Activated naive CD4-positive, alpha-beta T cell treated with anti-CD3 and anti-CD28 coated beads, Interleukin-2, amount 50 U/mL, for 16 hours (primary cell): ENCODE data around the gene CD72.
"Not testable (repeated sequence)": the region's sequence is repeated elsewhere in the genome, so short reads cannot be mapped to it uniquely, and the experiment has no call there.

Experiments
- DNase-seq: peaks from one replicate; pipeline ENCODE4 v3.0.0-alpha.2; 2020

Gene CD72

GRCh38 chr9:35583521-35583920 is 34.7 kb downstream of the CD72 start:
- DNase-seq = not testable (repeated sequence)

DNA sequence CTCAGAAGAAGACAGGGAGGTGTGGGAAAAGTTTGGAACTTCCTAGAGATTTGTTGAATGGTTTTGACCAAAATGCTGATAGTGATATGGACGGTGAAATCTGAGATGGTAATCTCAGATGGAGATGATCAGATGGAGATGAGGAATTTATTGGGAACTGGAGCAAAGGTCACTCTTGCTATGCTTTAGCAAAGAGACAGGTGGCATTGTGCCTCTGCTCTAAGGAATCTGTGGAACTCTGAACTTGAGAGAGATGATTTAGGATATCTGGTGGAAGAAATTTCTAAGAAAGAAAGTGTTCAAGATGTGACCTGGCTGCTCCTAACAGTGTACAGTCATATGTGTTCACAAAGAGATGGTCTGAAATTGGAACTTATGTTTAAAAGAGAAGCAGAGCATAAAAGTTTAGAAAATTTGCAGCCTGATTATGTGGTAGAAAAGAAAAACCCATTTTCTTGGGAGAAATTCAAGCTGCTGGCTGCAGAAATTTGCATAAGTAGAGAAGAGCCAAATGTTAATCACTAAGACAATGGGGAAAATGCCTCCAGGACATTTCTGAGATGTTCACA is 38.5 kb downstream of the CD72 start:
- not testable (repeated sequence) for DNase-seq

- DNase-seq = peak; percentile 21
Observed at GRCh38 chr9:35579130-35579529, 39.1 kb downstream of the CD72 start.

DNA sequence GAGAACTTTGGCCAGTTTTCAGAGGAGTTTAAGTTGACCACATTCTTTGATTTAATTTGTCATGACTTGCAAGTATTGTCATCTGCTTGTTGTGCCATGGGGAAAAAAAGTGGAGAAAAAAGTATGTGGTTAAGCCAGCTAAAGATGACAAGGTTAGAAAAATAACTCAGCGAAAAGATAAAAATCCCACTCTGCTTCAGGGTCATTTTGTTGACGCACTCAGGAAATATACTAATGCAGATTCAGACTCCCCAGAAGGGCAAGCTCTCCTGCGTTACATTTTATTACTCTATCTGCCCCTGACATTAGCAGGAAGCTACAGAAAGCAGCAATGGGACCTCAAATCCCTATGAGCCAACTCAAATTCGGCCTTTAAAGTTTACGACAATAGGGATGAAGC is 40.7 kb downstream of the CD72 start:
- DNase-seq = no peak

- no peak for DNase-seq
Observed at GRCh38 chr9:35575478-35575877, 42.7 kb downstream of the CD72 start.

GRCh38 chr9:35574578-35575122 is 43.6 kb downstream of the CD72 start:
- no peak for DNase-seq

DNA sequence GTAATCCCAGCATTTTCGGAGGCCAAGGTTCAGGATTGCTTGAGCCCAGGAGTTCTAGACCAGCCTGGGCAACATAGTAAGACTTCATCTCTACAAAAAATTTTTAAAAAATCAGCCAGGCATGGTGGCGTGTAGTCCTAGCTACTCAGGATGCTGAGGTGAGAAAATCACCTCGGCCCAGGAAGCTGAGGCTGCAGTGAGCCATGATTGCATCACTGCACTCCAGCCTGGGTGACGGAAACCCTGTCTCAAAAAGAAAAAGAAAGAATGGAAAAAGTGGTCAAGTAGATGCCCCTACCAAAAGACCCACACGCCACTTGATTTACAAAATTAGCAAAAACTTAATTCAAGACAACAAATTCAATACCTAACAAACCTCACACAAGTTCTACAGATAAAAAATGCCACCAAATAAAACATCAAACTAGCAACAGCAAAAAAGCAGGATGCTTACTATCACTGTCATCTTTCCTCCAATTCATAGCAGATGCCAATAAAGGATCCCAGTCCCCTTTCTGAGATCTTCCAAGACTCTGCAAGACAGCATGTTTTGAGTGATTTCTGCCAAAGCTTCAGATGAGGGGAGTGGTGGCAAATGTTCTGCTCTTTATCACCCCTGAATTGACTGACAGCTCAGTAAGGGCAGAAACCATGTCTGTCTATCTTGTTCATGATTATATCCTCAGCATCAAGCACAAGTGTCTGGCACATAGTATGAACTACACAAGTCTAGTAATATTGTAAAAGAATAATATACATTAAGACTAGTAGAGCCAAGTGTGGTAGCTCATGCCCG is 47.3 kb downstream of the CD72 start:
- DNase-seq = no peak

GRCh38 chr9:35569206-35569605 is 49.0 kb downstream of the CD72 start:
- DNase-seq = no peak

DNA sequence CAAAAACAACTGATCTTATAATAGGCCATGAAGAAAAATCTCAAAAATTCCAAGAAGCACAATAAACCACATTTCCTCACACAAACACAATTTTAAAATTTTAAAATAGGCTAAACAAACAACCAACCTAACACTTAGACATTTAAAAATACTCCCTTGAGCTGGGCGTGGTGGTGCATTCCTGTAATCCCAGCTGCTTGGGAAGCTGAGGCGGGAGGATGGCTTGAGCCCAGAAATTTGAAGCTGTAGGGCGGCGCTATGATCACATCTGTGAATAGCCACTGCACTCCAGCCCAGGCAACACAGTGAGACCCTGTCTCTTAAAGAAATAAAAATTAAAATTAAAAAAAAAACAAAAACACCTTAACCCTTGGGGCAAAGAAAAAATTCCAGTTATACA is 50.0 kb downstream of the CD72 start:
- DNase-seq = no peak

DNA sequence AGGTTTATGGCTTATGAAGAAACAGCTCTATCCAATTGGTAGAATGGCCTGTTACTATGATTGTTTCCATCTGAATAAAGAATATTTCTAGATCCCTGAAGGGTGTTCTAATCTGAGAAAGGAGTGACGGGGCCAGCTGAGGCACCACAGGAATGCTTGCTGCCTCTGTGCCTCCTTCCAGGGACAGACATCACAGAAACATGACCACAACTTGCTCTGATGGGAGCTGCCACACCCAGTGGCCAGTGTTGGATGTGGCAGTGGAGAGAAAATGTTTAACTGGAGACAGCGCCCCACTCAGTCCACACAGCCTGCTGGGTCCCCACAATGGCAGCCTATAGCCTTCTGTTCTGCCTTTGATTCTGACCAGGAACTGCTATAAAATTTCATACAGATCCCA is 51.8 kb downstream of the CD72 start:
- DNase-seq = no peak

DNA sequence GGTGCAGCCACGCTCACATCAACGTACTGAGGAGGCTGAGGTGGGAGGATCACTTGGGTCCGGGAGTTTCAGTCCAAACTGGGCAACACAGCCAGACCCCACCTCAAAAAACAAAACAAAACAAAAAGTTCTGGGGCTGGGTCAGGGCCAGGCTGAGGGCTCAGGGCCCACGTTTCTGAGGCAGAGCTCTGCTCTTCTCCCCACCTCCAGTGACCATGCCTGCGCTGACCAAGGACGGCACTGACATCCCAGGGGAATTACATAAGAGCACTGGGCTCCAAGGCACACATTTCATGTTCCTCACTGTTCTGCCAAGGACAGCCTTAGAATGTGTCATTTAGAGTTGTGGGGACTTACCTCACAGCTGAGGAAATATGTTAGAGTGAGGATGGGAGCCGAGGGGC is 53.6 kb downstream of the CD72 start:
- DNase-seq = no peak

- no peak for DNase-seq
Observed at GRCh38 chr9:35563791-35564197, 54.4 kb downstream of the CD72 start.

DNA sequence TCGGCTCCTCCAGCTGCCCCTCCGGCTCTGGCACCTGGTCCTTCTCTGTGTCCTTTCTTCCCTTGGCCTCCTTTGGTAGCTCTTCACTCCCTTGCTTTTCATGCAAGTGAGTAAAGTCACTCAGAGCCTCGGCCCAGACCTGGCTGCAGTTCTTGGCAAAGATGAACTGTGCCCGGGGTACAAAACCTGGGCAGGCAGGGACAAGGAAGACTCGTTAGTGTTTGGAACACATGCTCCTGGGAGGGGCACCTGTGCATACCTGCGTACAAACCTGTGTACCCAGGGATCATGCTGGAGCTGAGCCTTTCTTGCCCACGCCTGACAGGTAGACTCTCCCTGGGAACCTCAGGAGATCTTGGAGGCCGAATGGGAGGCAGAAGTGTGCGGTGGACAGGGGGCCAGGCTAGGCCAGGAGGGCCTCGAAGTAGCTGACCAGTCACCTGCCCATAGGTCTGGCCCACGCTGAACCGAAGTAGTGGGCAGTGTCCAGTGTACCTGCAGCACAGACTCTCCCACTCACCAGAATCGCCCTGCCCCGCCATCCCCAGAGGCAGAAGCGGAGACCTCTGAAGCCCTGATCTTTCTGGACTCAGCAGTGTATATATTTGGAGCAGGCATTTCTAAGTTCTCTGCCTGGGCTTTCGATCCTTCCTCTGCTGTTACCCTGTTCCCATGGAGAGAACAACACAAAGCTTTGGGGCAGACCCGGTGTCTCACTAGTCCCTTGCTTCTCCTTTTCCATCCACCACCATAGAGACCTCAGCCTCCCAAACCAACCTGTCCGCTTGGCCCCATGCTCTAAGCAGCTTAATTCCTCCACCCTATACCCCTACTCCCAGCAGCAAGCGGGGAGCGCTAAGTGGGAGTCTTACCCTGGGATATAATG is 55.1 kb downstream of the CD72 start:
- DNase-seq = no peak

DNA sequence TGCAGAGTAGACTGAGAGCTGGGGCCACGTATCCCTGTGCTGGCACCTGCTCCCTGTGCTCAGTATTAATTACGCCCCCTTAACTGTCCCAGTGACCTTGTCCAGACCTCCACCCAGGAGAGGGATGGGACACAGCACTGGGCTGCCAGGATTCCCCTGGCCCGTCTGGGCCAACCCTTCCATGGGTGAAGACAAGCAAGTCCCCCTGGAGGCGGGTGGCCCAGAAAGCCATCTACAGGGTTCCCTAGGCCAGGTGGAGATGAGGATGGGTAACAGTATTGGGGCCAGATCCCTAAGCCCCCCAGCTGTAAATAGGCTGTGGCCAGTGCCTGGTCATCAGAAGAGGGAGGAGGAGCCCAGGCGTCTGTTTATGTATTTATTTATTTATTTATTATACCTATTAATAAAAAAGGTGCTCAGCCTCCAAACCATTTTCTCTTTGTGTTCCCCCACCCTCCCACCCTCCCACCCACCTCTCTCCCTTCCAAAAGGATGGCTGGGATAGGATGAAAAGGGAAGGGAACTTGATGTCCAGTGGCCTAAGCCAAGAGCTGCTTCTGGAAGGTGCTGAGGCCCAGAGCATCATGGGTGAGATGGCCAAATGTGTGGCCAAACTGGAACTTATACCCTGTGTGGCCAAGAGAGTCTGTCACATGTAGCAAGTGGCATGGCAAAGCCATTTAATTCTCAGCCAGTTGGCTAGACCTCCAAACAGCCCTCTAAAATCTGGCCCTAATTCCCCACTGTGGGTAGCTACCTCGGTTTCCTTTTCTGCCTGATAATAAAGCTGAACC is 56.5 kb downstream of the CD72 start:
- DNase-seq = no peak

DNA sequence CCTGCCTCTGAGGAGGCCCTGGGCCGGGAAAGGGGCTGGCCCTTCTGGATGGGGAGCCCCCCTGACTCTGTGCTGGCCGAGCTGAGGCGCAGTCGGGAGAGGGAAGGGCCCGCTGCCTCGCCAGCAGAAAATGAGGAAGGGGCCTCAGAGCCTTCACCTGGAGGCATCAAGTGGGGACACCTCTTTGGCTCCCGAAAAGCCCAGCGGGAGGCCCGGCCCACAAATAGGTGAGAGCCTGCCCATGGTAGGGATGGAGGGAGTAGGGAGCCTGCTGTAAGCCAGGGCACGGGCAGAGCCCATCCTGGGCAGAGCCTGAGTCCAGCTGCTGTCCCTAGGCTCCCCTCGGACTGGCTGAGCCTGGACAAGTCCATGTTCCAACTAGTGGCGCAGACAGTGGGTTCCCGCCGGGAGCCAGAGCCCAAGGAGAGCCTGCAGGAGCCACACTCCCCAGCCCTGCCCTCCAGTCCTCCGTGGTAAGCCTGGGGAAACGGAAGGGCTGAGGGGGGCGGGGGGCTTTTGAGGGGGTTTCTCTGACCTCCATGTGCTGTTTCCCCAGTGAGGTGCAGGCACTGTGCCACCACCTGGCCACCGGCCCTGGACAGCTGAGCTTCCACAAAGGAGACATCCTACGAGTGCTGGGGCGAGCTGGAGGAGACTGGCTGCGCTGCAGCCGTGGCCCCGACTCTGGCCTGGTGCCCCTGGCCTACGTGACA is 57.4 kb downstream of the CD72 start:
- no peak for DNase-seq
